Measurements from ENCODE around the gene ACOX3. TPM values are rescaled to one million over a fixed set of nuclear protein-coding genes. Genes with fewer than 3 reads are reported as not detected.

The ACOX3 gene
- total and polyA plus RNA-seq, 9 of the 15 experiments (the other 6 are each of a cell fraction or from before 2014, with no cell fraction given): 0.68 to 7.3 (median 3.7) TPM

- TF ChIP-seq CREB5 (CRISPR knock-in tag; IDR thresholded peaks at IDR 0.05) (no peak), SLC30A9 (CRISPR knock-in tag; IDR thresholded peaks at IDR 0.05) (no peak), YY1 (IDR thresholded peaks at IDR 0.05; ENCODE audit: borderline replicate concordance in 1 of 3, control insufficient read depth in 1 of 3, extremely low read depth in 1 of 3, insufficient read depth in 3 of 3, insufficient read length in 1 of 3, insufficient replicate concordance in 2 of 3, low read depth in 1 of 3, low read length in 2 of 3) (peak; percentile 73 to 92 (median 90)), HDAC1 (IDR thresholded peaks at IDR 0.05) (peak in 1 of 2 experiments; percentile 90; a peak in 2 of 4 replicates), ZNF146 (CRISPR knock-in tag; IDR thresholded peaks at IDR 0.05; ENCODE audit: unreplicated experiment) (no peak), ZNF696 (CRISPR knock-in tag; conservative IDR thresholded peaks at IDR 0.05) (no peak), ZNF444 (CRISPR knock-in tag; IDR thresholded peaks at IDR 0.05) (no peak), KLF6 (CRISPR knock-in tag; IDR thresholded peaks at IDR 0.05; ENCODE audit: borderline replicate concordance) (no peak), ZNF79 (CRISPR knock-in tag; IDR thresholded peaks at IDR 0.05; ENCODE audit: low read depth) (no peak), SIX5 (IDR thresholded peaks at IDR 0.05; ENCODE audit: borderline replicate concordance in 1 of 2, insufficient read depth in 1 of 2, low read depth in 1 of 2, low read length in 2 of 2) (peak; percentile 49 to 55; a peak in 2 of 4 replicates), NFRKB (IDR thresholded peaks at IDR 0.05; ENCODE audit: low read depth) (peak; percentile 86), PHB2 (IDR thresholded peaks at IDR 0.05; ENCODE audit: low read depth) (no peak), DDX20 (tag; IDR thresholded peaks at IDR 0.05; ENCODE audit: low read depth) (no peak), ZNF12 (CRISPR knock-in tag; IDR thresholded peaks at IDR 0.05) (peak; percentile 79; the same call in 1 of the 2 replicates), XRCC4 (IDR thresholded peaks at IDR 0.05; ENCODE audit: extremely low read depth, insufficient read depth, insufficient read length) (no peak), CEBPB (tag; IDR thresholded peaks at IDR 0.05) (no peak), MCM2 (IDR thresholded peaks at IDR 0.05; ENCODE audit: low read depth) (no peak), HES1 (IDR thresholded peaks at IDR 0.05; ENCODE audit: low read depth) (no peak), ZSCAN29 (IDR thresholded peaks at IDR 0.05) (no peak), NFATC3 (IDR thresholded peaks at IDR 0.05) (peak; percentile 73; the same call in 1 of the 2 replicates), TCF15 (CRISPR knock-in tag; IDR thresholded peaks at IDR 0.05) (no peak), SRSF9 (IDR thresholded peaks at IDR 0.05; ENCODE audit: borderline replicate concordance, low read depth, low read length) (no peak), TCFL5 (CRISPR knock-in tag; conservative IDR thresholded peaks at IDR 0.05) (no peak), FOXK2 (conservative IDR thresholded peaks at IDR 0.05 in 1 of 2, IDR thresholded peaks at IDR 0.05 in 1 of 2; ENCODE audit: low read depth in 2 of 2) (peak; percentile 72 to 81; a peak in 2 of 4 replicates), MTA2 (IDR thresholded peaks at IDR 0.05; ENCODE audit: low read depth) (no peak)
- TF ChIP-seq, protein P1, sequence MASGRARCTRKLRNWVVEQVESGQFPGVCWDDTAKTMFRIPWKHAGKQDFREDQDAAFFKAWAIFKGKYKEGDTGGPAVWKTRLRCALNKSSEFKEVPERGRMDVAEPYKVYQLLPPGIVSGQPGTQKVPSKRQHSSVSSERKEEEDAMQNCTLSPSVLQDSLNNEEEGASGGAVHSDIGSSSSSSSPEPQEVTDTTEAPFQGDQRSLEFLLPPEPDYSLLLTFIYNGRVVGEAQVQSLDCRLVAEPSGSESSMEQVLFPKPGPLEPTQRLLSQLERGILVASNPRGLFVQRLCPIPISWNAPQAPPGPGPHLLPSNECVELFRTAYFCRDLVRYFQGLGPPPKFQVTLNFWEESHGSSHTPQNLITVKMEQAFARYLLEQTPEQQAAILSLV (tag; IDR thresholded peaks at IDR 0.05): no peak
Measured at GRCh38 chr4:8440492-8441311, at the start of gene ACOX3, which contains the start of gene TRMT44 (continued).

All from K562 (cell line).